Epithelial cell of proximal tubule (primary cell): Measurements from ENCODE around the gene SPATA19. TPM values are rescaled to one million over a fixed set of nuclear protein-coding genes. Genes with fewer than 3 reads are reported as not detected.

Source experiments
- DNase-seq: peaks from one replicate; pipeline ENCODE4 v3.0.0-alpha.2; 2011; ENCODE audit warnings: low read depth
- H3K4me3 ChIP-seq: 2 replicates; pipeline ENCODE4 v1.5.1; 2011; ENCODE audit warnings: low read depth, mild to moderate bottlenecking, low read length
- CTCF ChIP-seq: conservative IDR thresholded peaks from 2 replicates; pipeline ENCODE4 v1.5.1; 2012; ENCODE audit warnings: low read depth, mild to moderate bottlenecking, low read length
- total RNA-seq: library from RNA; depleted of rRNA; stranded (reverse); fragments of >200 nt; gene quantifications from 2 replicates; pipeline ENCODE4 v1.2.3, GENCODE V29; 2015

Gene SPATA19
- total RNA-seq, 1 donor from 2014 or later = not detected

- no peak overlapping the region for H3K4me3 ChIP-seq
- no peak for DNase-seq
- TF ChIP-seq CTCF = no peak
Measured at GRCh38 chr11:133810766-133811165, 34.5 kb downstream of the SPATA19 start.

- H3K4me3 ChIP-seq = no peak overlapping the region
- no peak for DNase-seq
- TF ChIP-seq CTCF = no peak
Measured at GRCh38 chr11:133809569-133810491, 35.5 kb downstream of the SPATA19 start.

- DNase-seq = no peak
- TF ChIP-seq CTCF = no peak
- H3K4me3 ChIP-seq = no peak overlapping the region
Measured at GRCh38 chr11:133808393-133809140, 36.7 kb downstream of the SPATA19 start.

- H3K4me3 ChIP-seq = no peak overlapping the region
- no peak for TF ChIP-seq CTCF
- DNase-seq = no peak
Measured at GRCh38 chr11:133803026-133803425, 42.3 kb downstream of the SPATA19 start.

- no peak for TF ChIP-seq CTCF
- H3K4me3 ChIP-seq = no peak overlapping the region
- no peak for DNase-seq
Measured at GRCh38 chr11:133801356-133801755, 44.0 kb downstream of the SPATA19 start.

- DNase-seq = no peak
- no peak overlapping the region for H3K4me3 ChIP-seq
- TF ChIP-seq CTCF = no peak
Measured at GRCh38 chr11:133800666-133801065, 44.6 kb downstream of the SPATA19 start.
